K562 (cell line): ENCODE results near the gene DKK3. TPM values are rescaled to one million over a fixed set of nuclear protein-coding genes. Genes with fewer than 3 reads are reported as not detected.

Experiments used
- ATAC-seq: fragments of 200-7000 bp; cut with Tn5 transposase; 3 replicates; pipeline ENCODE4 v1.9.1; 2020; ENCODE audit warnings: moderate library complexity
- BruUV-seq: library from RNA; stranded (reverse); fragments of 400-500 nt; replicated peaks from 2 replicates; lab custom pipeline; 2021; lab: Mats Ljungman, UMichigan
- CTCF ChIA-PET: fragments of 300-600 bp; formaldehyde crosslinking; extraction: SDS; loops from one replicate; lab custom pipeline; 2021; ENCODE audit warnings: low intra/inter-chr PET ratio; lab: Yijun Ruan, JAX
- POLR2A ChIA-PET: fragments of 300-600, 350-650 bp; sonication (Branson Sonifier 250); formaldehyde crosslinking; extraction: SDS; loops from one replicate; lab custom pipeline; 2021; ENCODE audit warnings: antibody characterized with exemption, inconsistent platforms; lab: Yijun Ruan, JAX
- DNase-seq, 4 experiments: peaks; one replicate each; pipeline versions ENCODE4 v3.0.0 to v3.0.0-alpha.2; 2011 to 2018; ENCODE audit warnings: low spot score in 3 of 4, mixed read lengths in 3 of 4; ENCODE audit errors: extremely low read depth in 1 of 4
- FAIRE-seq: peaks from 2 replicates; lab custom pipeline; 2011; peaks lifted over from hg19 to GRCh38; lab: Jason Lieb, UNC
- H2AFZ ChIP-seq: 2 replicates; pipeline ENCODE4 v1.6.0; 2011; ENCODE audit warnings: low read depth, low read length, control low read depth, inconsistent platforms
- H3K27ac ChIP-seq: fragments of 200-600 bp; 3 replicates; pipeline ENCODE4 v1.8.0; 2011; ENCODE audit warnings: low read depth, mild to moderate bottlenecking, control low read depth, inconsistent platforms, low read length, moderate library complexity, mixed read lengths; ENCODE audit errors: extremely low read depth
- H3K27me3 ChIP-seq, 2 experiments: fragments of 300-600 bp in 1 of 2; 2 replicates in 1 of 2; 3 replicates in 1 of 2; pipeline versions ENCODE4 v1.6.0 to v1.8.0; 2011; ENCODE audit warnings: inconsistent platforms in 2 of 2, low read length in 2 of 2, mild to moderate bottlenecking in 1 of 2, mixed read lengths in 1 of 2, moderate library complexity in 1 of 2; ENCODE audit not compliant: control insufficient read depth in 2 of 2, insufficient read depth in 2 of 2
- H3K36me3 ChIP-seq: fragments of 300-600 bp; 3 replicates; pipeline ENCODE4 v1.8.0; 2011; ENCODE audit warnings: mild to moderate bottlenecking, low read length, inconsistent platforms; ENCODE audit not compliant: control insufficient read depth, insufficient read depth
- H3K4me1 ChIP-seq, 2 experiments: fragments of 200-600 bp in 1 of 2; replicated peaks in 1 of 2; 2 replicates in 1 of 2; 3 replicates in 1 of 2; pipeline versions ENCODE4 v1.5.1 to v1.8.0; 2011; ENCODE audit warnings: inconsistent platforms in 2 of 2, low read length in 2 of 2, mild to moderate bottlenecking in 1 of 2, mixed read lengths in 1 of 2, moderate library complexity in 1 of 2; ENCODE audit not compliant: control insufficient read depth in 2 of 2, insufficient read depth in 2 of 2
- H3K4me2 ChIP-seq: 2 replicates; pipeline ENCODE4 v1.6.1; 2011; ENCODE audit warnings: low read length, control low read depth, inconsistent platforms, mixed read lengths; ENCODE audit not compliant: insufficient read depth
- H3K4me3 ChIP-seq: fragments of 200-600 bp; sonication (generic), shearing (Covaris generic); 2 replicates; pipeline ENCODE4 v1.5.1; 2016; ENCODE audit warnings: control low read depth, inconsistent platforms
- H3K79me2 ChIP-seq: fragments of 200-600 bp; 3 replicates; pipeline ENCODE4 v1.8.0; 2011; ENCODE audit warnings: low read length, inconsistent platforms; ENCODE audit not compliant: control insufficient read depth, insufficient read depth
- H3K9ac ChIP-seq, 2 experiments: 2 replicates each; pipeline versions ENCODE4 v1.6.0 to v1.6.1; 2011; ENCODE audit warnings: low read depth in 2 of 2, low read length in 2 of 2, control low read depth in 1 of 2, inconsistent platforms in 1 of 2, mild to moderate bottlenecking in 1 of 2, mixed read lengths in 1 of 2; ENCODE audit not compliant: insufficient read depth in 1 of 2
- H3K9me1 ChIP-seq: one replicate; pipeline ENCODE4 v1.6.0; 2011; ENCODE audit warnings: inconsistent platforms, mild to moderate bottlenecking, low read length, moderate library complexity; ENCODE audit not compliant: control insufficient read depth, insufficient read depth
- H3K9me3 ChIP-seq: replicated peaks from 2 replicates; pipeline ENCODE4 v1.5.1; 2011; ENCODE audit warnings: low read depth, low read length, inconsistent platforms; ENCODE audit not compliant: control insufficient read depth, insufficient read depth
- H4K20me1 ChIP-seq: replicated peaks from 2 replicates; pipeline ENCODE4 v1.6.1; 2011; ENCODE audit warnings: low read length, inconsistent platforms, mixed read lengths; ENCODE audit not compliant: control insufficient read depth, insufficient read depth
- EP400 ChIP-seq: fragments of 450-650 bp; IDR thresholded peaks from 2 replicates; pipeline ENCODE4 v1.6.1; 2017; ENCODE audit warnings: antibody characterized with exemption, mild to moderate bottlenecking, moderate library complexity
- RCOR1 ChIP-seq, 2 experiments: IDR thresholded peaks; 2 replicates each; pipeline ENCODE4 v1.6.1; 2012; ENCODE audit warnings: low read depth in 2 of 2, low read length in 2 of 2, borderline replicate concordance in 1 of 2, improper control_type of control experiment in 1 of 2
- SRF ChIP-seq, 2 experiments: fragments of 250-450, 450-650 bp in 1 of 2; sonication (Bioruptor Pico) in 1 of 2; sonication (generic) in 1 of 2; formaldehyde crosslinking; IDR thresholded peaks; 2 replicates each; pipeline versions ENCODE4 v1.5.0 to v1.5.1; 2020 to 2022; ENCODE audit warnings: mild to moderate bottlenecking in 1 of 2, missing genetic modification reagents in 1 of 2
- WGBS: fragments of 100-300 bp; shearing (Covaris generic); methylation state at CpG from one replicate; pipeline ENCODE4 v1.1.6; 2016; ENCODE audit warnings: low coverage, mixed read lengths; ENCODE audit not compliant: insufficient coverage; ENCODE audit errors: missing lambda C conversion rate; 5-methylcytosine and 5-hydroxymethylcytosine counted together
- in situ Hi-C: fragments of 300-500 bp; cut with MboI; formaldehyde crosslinking; loops from 4 replicates; pipeline ENCODE4 v1.15.0; 2018; ENCODE audit warnings: inconsistent platforms, mixed read lengths
- intact Hi-C: fragments of 100-400 bp; cut with micrococcal nuclease; formaldehyde crosslinking; loops from 2 replicates; pipeline ENCODE4 v1.14.2; 2022
- polyA plus RNA-seq, 8 experiments: library from polyadenylated mRNA; depleted of rRNA in 4 of 8; stranded (reverse) in 5 of 8; unstranded in 3 of 8; fragments of >200 nt; fragmentation: Nextera tagmentation in 2 of 8; fragmentation: Illumina TruSeq in 1 of 8; extraction: Ambion mirVana in 2 of 8; extraction: Trizol in 1 of 8; gene quantifications; 2 replicates each; pipeline versions ENCODE4 v1.2.1 to v1.2.3, GENCODE V29; 2011 to 2014; ENCODE audit warnings: inconsistent platforms in 1 of 8, missing spikeins in 1 of 8
- total RNA-seq, 7 experiments: library from RNA; depleted of rRNA in 6 of 7; stranded (reverse); fragments of >200 nt in 6 of 7; fragmentation: Illumina TruSeq in 2 of 7; extraction: Trizol in 2 of 7; gene quantifications; 2 replicates each; pipeline versions ENCODE4 v1.2.1 to v1.2.3, GENCODE V29; 2011 to 2021; ENCODE audit warnings: low replicate concordance in 1 of 7
- TF ChIP-seq, protein P1 (sequence below): sonication (generic); formaldehyde crosslinking; IDR thresholded peaks from 2 replicates; pipeline ENCODE4 v1.8.1; 2022; ENCODE audit warnings: missing genetic modification reagents
- TF ChIP-seq, protein P2 (sequence below): fragments of 450-650 bp; IDR thresholded peaks from 2 replicates; pipeline ENCODE4 v1.6.1; 2017; ENCODE audit warnings: antibody characterized with exemption

DKK3 gene
- total and polyA plus RNA-seq, 9 of the 15 experiments (the other 6 are each of a cell fraction or from before 2014, with no cell fraction given) = 0.14 to 0.85 (median 0.38) TPM; not detected in 6

DNA sequence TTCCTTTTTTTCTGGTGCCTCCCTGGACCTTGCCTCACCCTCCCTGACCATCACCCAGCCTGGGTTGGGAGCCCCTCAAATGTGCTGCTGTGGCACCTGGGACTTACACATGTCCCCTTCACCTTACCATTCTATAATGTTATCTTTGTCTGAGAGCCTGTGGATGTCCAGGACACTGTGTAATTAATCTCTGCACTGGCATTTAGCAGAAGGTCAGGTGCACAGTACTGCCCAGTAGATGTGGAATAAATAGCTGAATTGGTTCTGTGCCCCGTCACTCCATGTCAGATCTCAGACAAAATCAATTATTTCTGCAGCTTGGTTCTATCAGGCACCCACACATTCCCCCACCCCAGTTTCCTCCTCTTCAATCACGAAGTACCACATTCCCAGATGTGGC is 19.9 kb upstream of the DKK3 start:
- FAIRE-seq = no peak
- H3K27me3 ChIP-seq = peaks cover 1 to 3% of the 10 kb centered on the region in 2 experiments; a peak in 2 of 5 replicates
- BruUV-seq = no TSS peak
- no peak overlapping the region; a peak in 1 of 4 replicates for H3K9ac ChIP-seq
- in situ Hi-C loops = no loop called here
- no peaks in the 10 kb centered on the region for H3K79me2 ChIP-seq
- H3K4me3 ChIP-seq = no peak overlapping the region
- ChIA-PET POLR2A (interaction anchor here (0.6 to 2.3 kb wide), 5 partner anchors 9 to 646 kb away, joined by 3 to 5 read pairs (median 3); no protein-coding TSS in a partner anchor), CTCF (no interaction called here)
- no peaks in the 10 kb centered on the region for H3K9me1 ChIP-seq
- no peak overlapping the region; the same call in 1 of the 2 replicates for H2AFZ ChIP-seq
- no peaks in the 10 kb centered on the region for H3K36me3 ChIP-seq
- no peak overlapping the region for H3K27ac ChIP-seq
- peaks cover 5 to 9% of the 10 kb centered on the region in 2 experiments; a peak in 2 of 5 replicates for H3K4me1 ChIP-seq
- no peak for ATAC-seq
- DNase-seq = no peak
- no peaks in the 10 kb centered on the region; the same call in 1 of the 2 replicates for H3K9me3 ChIP-seq
- intact Hi-C loops = no loop called here
- TF ChIP-seq, protein P1, sequence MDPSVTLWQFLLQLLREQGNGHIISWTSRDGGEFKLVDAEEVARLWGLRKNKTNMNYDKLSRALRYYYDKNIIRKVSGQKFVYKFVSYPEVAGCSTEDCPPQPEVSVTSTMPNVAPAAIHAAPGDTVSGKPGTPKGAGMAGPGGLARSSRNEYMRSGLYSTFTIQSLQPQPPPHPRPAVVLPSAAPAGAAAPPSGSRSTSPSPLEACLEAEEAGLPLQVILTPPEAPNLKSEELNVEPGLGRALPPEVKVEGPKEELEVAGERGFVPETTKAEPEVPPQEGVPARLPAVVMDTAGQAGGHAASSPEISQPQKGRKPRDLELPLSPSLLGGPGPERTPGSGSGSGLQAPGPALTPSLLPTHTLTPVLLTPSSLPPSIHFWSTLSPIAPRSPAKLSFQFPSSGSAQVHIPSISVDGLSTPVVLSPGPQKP = no peak
- peak in 1 of 2 experiments; percentile 61; a peak in 1 of 4 replicates for TF ChIP-seq SRF (CRISPR knock-in tag; IDR thresholded peaks at IDR 0.05)
- no peak for TF ChIP-seq EP400
- TF ChIP-seq, protein P2, sequence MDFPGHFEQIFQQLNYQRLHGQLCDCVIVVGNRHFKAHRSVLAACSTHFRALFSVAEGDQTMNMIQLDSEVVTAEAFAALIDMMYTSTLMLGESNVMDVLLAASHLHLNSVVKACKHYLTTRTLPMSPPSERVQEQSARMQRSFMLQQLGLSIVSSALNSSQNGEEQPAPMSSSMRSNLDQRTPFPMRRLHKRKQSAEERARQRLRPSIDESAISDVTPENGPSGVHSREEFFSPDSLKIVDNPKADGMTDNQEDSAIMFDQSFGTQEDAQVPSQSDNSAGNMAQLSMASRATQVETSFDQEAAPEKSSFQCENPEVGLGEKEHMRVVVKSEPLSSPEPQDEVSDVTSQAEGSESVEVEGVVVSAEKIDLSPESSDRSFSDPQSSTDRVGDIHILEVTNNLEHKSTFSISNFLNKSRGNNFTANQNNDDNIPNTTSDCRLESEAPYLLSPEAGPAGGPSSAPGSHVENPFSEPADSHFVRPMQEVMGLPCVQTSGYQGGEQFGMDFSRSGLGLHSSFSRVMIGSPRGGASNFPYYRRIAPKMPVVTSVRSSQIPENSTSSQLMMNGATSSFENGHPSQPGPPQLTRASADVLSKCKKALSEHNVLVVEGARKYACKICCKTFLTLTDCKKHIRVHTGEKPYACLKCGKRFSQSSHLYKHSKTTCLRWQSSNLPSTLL = no peak
- TF ChIP-seq RCOR1 (IDR thresholded peaks at IDR 0.05; ENCODE audit: borderline replicate concordance in 1 of 2, low read depth in 2 of 2, low read length in 2 of 2) = no peak
- H3K4me2 ChIP-seq = no peak overlapping the region
- 32% methylated on average over 2 of the region's 2 CpGs for whole genome bisulfite sequencing
- no peaks in the 10 kb centered on the region for H4K20me1 ChIP-seq
